NCI-H1436 treated with DMSO at 0.1 percent for 48 hours (cell line): ENCODE data around the gene JAK1.
"Not testable (repeated sequence)": the region's sequence is repeated elsewhere in the genome, so short reads cannot be mapped to it uniquely, and the experiment has no call there.

Experiments
- DNase-seq: peaks from one replicate; lab custom pipeline; 2025; lab: John Stamatoyannopoulos, UW

JAK1 gene

DNA sequence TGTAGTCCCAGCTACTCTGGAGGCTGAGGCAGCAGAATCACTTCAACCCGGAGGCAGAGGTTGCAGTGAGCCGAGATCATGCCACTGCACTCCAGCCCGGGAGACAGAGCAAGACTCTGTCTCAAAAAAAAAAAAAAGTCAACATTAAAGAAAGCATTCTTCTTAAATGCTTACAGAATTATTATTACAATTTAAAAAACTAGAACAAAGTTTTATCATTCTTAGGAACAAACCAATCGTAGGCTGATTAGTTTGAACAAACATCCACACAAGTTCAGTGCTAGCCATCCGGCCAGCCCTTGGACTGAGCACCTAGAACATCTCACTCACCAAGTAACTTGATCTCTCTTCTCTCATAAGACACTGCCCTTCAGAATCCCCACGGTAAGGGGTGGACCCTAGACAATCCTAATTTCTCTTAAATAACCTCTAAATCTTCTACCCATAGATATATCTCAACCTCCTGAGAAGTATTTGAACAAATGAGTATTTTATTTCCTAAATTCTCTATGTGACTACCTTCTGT, 16.0 kb downstream of the JAK1 start:
- DNase-seq = no peak

DNA sequence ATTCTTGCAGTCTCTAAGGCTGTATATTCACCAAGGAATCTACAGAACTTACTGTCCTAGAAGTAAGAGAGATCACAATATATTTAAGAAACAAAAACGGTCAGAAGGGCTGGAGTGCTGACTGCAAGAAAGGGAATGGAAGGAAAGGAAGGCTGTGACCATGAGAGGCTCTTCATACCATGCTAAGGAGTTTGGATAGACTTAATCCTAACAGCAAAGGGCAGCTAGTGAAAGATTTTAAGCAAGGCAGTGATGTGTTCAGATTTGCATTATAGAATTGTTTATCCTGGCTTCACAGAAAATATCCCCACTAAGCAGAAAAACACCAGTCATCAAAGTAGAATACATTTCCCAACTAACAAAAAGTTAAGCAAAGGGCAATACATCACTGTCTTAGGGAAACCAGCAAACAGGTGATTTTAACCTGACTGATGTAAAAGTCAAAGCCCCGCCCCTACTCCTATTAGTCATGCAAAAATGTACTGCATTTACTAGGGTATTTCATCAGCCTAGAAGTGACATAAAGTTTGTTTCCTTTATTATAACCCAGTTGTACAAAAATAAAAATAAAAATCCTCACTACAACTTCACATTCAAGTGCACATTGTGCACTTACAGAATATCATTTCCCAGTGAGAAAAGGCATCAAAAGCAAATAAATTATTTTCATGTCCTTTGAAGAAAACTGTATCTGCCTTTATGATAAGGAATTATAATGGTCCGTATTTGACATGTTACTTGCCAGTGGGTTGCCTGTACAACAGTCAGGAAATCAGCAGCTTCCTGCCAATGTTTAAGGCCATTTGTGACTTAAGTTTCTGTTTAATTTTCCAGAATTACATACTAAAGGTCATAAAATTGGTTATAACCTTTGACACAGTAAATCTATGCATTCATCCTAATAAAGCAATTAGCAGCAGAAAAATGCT, 17.2 kb downstream of the JAK1 start:
- no peak for DNase-seq

DNA sequence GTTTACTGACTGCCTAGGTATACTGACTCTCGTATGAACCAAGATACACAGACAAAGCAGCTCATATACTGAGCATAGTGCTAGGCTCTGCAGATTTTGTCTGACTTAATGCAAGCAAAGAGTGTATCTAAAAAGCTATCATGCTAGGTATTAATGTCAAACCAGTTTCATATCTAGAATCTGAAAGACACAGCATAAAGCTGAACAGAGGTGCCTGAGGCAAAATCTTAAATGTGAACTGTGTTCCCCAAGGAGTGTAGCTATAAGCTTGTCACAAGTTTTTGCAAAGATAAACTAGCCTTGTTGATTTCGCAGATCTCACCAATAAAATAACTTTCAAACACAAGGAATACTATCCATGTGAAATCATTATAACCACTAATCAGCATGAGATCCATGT, 18.1 kb downstream of the JAK1 start:
- no peak for DNase-seq

DNA sequence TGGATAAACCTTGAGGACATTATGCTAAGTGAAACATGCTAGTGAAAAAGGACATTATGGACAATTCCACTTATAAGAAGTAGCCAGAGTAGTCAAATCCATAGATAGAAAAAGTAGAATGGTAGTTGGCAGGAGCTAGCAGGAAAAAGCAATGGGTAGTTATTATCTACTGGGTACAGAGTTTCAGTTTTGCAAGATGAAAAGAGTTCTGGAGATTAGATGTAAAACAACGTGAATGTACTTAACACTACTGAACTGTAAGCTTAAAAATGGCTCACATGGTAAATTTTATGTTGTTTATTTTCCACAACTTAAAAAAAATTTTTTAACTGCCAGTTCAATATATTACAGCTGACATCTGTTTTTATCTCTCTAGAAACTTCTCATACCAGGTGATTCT, 19.4 kb downstream of the JAK1 start:
- no peak for DNase-seq

DNA sequence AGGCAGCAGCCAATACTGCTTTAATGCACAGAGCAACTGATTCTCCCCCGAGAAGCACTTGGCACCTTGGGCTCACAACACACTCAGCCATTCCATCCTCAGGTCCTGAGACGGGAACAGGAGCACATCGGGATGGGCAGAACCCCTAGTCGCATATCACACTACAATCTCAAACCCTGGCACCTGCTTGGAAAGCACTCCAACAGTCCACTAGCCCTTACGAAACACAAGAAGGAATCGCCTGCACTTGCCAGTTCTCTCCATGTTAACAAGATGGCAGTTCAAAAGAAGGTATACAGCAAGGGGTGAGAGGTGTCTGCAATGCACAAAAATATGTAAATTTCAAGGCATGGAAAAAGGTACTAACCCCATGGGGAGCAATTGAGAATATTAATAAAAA, 21.4 kb downstream of the JAK1 start:
- DNase-seq = no peak

DNA sequence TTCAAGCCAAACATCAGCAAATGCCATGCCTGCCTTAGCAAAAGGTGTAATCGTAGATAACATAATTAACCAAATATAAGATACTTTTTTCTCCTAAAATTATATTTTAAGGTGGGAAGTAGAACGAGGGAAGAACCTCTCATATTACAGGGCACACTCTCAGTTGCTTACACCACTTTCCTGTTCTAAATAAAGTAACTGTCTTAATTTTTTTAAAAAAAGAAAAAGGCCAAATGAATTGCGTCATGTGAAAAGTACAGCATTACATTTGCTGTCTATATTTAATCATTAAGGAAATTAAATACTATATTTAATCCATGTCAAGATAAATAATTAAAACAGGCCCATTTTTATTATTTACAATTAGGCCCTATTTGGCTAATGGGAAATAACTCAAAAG, 23.7 kb downstream of the JAK1 start:
- no peak for DNase-seq

DNA sequence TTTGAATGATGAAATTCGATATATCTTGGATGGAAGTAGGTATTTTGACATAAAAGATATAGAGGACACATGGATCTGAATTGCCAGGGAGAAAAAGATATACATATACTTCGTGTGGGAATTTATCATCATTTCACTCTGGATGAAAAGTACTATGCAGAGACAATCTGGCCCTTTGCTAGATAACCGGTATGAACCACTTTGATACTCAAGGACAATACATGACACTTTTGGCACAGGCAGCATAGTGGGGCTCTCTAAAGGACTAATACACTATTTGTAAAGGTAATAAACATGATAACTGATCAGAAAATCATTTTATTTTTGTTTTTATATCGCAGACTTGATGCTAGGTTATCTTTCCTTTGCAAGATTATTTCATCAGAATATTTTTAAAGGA, 24.2 kb downstream of the JAK1 start:
- DNase-seq = no peak

DNA sequence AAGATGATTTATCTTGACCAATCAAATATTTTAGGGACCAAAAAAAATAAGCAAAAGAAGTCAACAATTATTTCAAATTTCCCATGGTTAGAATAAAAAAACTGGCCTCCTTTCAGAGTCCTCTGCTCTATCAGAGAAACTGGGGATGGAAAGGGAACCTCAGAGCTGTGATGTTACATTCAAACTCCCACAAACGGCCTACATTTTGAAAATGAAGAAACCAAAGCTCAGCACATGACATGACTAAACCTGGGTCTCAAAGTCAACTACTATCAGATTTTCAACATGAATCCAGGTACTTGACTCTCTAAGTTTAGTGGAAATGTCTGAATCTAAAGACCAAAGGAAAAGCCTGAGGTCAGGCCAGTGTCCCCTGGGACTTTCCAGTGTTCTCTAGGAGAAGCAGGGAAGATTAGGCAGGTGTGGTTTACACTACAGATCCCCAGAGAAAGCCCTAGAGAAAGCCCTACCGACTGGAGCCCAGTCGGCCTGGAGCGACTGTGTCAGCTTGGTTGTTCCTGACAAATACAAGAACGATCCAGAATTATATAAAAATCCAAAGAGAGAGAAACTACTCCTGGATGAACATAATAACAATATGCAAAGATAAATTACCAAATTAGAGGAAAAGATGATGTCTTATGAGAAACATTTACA, 24.8 kb downstream of the JAK1 start:
- DNase-seq = peak; percentile 11

DNA sequence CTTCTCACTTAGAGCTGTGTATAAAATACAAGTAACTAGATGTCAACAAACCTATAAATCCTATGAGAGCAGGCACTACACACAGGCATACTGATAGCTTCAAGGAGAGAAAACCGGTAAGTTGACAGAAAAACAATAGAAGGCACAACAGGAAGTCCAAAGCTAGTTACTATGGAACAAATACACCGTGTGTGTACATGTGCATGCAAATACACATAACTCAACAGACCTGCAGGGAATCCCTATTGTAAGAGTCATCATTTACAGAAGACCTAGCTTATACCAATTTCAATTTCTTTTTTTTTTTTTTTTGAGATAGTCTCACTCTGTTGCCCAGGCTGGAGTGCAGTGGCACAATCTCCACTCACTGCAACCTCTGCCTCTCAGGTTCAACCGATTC, 26.3 kb downstream of the JAK1 start:
- no peak for DNase-seq

DNA sequence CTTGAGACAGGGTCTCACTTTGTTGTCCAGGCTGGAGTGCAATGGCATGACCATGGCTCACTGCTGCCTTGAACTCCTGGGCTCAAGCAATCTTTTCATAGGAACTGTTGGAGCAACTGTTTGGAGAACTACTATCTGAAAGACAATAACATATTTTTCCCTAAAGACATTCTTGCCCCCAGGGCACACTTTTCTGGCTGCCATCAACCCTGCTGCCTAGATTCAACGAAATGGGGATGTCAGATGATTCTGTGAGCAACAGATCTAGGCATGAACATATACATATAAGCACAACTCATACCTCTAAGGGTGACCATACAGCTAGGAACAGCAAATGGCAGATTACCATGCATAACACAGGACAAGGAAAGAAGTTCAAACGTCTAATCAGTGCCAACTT, 27.4 kb downstream of the JAK1 start:
- no peak for DNase-seq

DNA sequence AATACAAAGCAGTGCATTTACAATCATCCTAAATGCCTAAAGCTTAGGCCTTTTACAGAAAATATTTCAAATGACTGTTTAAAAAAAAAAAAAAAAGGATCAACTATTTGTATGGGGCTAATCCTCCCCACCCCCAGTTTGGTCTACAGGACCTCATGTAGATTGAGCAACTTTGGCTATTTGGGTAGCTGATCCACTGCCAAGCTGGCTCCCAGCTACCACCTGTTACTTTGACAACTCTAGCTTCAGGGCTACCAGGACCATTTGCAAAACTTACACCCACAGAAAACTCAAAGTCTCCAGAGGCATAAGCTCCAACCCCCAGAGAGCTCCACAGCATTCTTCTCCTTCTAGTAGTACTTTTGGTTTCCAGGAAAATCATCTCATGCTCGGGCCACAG, 29.4 kb downstream of the JAK1 start:
- DNase-seq = no peak

DNA sequence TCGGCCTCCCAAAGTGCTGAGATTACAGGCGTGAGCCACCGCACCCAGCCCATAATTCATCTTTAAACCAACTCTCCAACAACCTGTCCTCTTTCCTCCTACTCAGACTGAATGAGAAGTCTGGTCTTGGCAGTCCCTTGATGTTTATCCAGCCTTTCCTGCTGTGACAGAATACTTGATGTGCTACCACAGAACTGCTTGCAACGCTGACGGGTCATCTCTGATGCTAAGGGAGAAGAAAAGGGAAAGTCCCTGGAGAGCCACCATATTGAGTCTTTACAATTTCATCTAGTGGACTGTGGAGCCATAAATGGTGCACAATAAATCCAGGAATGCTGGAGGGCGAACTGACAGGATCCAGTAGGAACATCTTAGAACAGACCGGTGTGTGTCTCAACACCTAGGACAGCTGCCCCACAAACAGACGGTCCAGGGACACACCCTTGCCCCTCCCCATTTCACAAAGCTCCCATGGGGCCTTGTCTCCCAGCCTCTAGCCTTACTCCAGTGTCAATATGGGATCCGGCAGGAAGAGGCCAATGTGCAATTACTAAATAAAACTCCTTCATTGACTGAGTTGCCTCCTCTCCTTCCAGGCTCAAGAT, 30.7 kb downstream of the JAK1 start:
- DNase-seq = no peak

DNA sequence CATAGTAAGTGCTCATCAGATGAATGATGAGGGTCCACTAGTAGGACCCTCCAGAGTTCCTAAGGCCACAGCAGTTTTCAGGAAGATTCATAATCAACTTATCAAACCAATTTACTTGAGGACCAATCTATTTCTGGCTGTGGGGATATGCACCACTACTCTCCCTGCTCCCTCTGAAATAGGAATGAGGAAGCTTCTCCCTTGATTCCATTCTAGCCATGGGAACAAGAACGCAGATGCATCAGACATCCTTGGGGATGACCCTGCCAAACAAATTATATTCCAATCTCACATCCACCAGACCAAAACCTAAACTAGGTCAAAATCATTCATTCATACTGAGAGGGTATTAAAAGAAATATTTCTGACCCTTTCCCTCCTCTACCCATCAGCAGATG, 31.5 kb downstream of the JAK1 start:
- DNase-seq = no peak

DNA sequence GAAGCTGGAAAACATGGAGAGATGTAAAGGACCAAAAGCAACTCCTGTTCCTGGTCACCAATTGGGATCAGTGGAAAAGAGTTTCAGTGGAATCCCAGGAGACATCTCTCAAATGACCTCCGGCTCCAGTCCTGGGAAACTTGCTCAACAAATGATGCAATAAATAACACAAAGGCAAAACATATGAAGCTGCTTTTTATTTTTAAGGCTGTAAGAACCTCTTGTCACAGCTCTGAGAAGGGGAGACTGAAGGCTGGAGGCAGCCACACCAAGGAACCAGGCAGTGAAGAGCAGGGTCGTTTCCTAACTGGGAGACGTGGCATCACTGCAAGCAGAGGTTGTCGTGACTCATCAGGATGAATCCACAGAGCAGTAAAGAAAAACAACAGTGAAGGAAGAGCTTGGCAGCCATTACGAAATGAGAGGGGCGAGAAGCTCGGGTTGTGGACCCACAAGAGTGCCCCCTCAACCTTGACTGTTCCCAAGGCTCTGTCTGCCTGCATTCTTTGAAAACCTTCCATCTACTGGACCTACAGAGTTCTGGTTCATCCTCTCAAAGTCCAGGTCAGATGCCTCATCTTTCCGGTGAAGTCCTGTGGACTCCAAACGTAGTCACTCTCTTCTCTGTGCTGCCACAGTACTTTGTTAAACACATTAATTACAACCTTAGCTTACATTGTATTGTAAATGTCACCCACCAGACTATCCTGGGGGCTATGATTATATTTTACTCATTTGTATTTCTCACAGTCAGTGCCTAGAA, 32.1 kb downstream of the JAK1 start:
- DNase-seq = no peak

DNA sequence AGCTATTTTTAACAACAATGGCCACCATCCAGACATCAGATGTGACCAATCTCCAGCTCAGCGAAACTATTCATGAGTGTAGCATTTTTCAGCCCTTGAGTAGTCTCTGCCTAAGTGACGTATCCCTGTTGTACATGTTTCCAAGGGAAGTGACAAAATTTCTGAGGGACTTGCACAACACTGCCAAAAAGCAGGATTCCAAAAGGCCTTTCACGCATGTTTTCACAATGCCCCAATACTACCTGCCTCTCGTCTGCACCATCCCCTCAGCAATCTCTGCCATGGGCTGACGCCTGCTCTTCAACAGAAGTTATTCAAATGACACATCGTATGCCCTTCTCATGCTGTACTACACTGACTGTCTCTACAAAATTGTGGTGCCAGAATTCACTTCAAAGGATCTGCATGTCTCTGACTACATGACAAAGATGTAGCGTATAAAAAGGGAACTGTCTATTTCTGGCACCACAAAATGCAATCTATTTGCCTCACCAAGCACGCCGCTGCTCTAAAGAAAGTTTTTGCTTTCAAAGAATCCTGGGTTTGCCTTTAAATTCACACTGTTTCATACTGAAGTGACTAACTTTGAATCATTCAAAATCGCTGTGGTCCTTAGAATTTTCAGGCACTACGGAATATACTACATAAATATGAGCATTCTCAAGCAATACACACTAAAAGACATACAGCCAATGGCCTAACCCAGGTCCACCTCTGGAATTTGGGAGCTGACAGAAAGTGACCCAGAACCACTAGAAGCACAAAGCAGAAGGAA, 32.9 kb downstream of the JAK1 start:
- DNase-seq = no peak

DNA sequence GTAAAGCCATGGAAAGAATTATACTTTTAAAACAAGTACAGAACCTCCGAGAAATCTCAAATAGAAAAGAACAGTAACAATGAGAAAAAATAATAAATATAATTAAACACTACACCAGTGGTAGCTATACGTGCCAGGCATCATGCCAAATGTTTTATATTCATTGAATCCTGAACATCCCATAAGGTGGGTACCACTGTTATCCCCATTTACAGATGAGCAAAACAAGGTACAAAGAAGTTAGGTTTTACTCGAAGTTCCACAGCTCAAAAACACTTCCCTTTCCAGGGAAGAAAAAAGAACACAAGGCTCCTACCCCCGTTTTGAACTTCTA, 33.4 kb downstream of the JAK1 start:
- DNase-seq = no peak

DNA sequence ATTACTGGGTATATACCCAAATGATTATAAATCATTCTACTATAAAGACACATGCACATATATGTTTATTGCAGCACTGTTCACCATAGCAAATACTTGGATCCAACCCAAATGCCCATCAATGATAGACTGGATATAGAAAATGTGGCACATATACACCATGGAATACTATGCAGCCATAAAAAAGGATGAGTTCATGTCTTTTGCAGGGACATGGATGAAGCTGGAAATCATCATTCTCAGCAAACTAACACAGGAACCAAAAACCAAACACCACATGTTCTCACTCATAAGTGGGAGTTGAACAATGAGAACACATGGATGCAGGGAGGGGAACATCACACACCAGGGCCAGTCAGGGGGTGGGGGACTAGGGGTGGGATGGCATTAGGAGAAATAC, 35.7 kb downstream of the JAK1 start:
- DNase-seq = not testable (repeated sequence)

DNA sequence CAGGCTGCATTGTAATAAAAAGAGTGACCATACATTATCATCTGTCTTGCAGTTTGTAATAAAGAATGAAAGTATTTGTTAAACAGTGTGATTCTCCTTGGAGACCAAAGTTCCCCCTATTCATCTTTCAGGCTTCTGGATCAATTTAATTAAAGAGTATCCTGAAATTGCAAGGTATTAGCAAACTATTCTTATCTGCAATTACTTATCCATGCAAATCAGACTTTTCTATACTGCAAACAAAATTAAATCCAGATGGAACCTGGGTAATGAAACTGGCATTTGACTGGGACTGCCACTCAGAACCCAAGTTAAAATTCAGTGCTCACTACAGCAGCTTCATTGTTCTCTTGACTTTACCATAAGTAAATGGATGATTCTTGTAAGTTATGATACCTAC, 37.1 kb downstream of the JAK1 start:
- DNase-seq = no peak

DNA sequence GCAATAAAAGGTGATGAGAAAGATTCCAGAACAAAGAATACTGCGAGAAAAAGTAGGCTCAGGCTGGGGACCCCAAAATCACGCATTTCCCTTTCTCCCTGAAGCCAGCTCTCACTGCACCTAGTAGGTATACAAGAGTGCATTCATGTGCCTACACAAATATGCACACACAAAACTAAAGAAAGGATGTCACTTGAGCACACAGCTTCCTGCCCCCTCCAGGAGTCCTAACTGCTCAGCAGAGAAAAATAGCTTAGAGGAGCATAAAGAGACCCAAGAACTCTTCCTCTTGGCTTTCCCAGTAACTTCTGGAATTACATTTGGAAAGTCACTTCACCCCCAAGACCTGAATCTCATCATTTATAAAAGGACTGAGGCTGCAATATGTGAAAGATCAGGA, 38.0 kb downstream of the JAK1 start:
- no peak for DNase-seq

DNA sequence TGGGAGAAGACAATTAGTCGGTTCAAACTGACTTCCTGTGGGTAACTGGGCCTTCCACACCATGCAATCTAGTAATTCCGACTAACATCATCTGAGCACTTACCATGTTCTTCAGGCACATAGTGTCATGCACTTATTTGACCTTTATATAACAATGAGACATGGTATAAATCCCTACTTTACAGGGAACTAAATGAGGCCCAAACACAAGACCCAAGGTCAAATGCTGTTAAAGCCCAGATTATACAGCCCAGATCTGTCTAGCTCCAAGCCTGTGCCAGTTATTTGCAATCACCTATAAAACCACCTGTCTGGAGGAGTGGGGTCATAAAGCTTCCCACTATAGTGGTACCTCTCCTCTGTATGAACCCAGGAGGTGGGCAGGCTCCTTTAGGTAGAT, 40.8 kb downstream of the JAK1 start:
- no peak for DNase-seq

DNA sequence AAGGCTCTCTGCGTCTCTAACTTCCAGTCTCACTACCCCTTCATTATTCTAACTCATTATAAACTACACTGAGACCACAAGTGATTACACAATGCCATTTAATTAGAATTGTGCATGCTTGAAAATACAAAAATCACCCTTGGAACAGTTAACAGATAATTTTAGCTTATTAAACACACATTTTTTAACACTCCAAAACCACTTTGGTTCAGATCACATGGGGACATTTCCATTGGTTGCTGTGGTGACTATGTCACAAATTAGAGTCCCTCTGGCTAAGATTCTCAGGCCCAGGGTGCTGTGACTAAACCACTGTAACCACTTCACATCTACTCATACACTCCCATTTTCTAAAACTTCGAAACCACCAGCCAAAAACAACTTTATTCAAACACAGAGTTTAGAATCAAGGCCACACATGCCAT, 43.0 kb downstream of the JAK1 start:
- no peak for DNase-seq

DNA sequence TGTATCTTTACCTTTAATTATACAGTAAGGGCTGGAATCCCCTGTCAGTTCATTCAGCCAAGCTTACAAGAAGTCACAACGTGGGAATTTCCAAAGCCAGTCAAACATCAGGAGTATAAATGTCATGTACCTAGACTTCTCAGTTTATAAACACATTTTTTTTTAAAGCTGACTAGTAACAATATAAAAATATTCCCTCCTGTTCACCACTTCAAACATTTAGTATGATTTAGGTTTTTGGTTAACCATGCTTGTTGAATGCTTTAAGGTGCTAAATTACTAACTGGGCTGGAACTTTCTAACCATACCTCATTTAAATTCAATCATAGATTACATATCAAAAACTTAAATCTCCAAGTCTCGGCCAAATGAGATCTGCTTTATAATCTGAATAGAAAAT, 44.0 kb downstream of the JAK1 start:
- no peak for DNase-seq
